GM12878 (cell line): ENCODE results near the gene AGER. TPM values are rescaled to one million over a fixed set of nuclear protein-coding genes. Genes with fewer than 3 reads are reported as not detected.

Experiments
- BRCA1 ChIP-seq: IDR thresholded peaks from 2 replicates; pipeline ENCODE4 v1.6.1; 2011; ENCODE audit warnings: low read depth, low read length, improper control_type of control experiment
- CREB1 ChIP-seq: IDR thresholded peaks from 2 replicates; pipeline ENCODE4 v1.6.1; 2012; ENCODE audit warnings: low read depth, mild to moderate bottlenecking, inconsistent platforms
- IRF4 ChIP-seq: IDR thresholded peaks from 2 replicates; pipeline ENCODE4 v1.6.1; 2011; ENCODE audit warnings: low read depth, low read length
- NFYB ChIP-seq: IDR thresholded peaks from 2 replicates; pipeline ENCODE4 v1.6.1; 2011; ENCODE audit warnings: low read depth, mild to moderate bottlenecking, low read length, improper control_type of control experiment, moderate library complexity; ENCODE audit not compliant: insufficient read depth
- PML ChIP-seq: IDR thresholded peaks from 2 replicates; pipeline ENCODE4 v1.6.1; 2012; ENCODE audit warnings: low read length, inconsistent platforms
- SMC3 ChIP-seq: IDR thresholded peaks from 2 replicates; pipeline ENCODE4 v1.6.1; 2011; ENCODE audit warnings: low read length, improper control_type of control experiment, borderline replicate concordance
- polyA plus RNA-seq, 11 experiments: library from polyadenylated mRNA; depleted of rRNA in 4 of 11; unstranded in 6 of 11; stranded (reverse) in 5 of 11; fragments of >200 nt; fragmentation: Nextera tagmentation in 4 of 11; fragmentation: Illumina TruSeq in 1 of 11; extraction: Ambion mirVana in 4 of 11; extraction: Trizol in 1 of 11; gene quantifications; 1 replicate in 1 of 11; 2 replicates in 10 of 11; pipeline versions ENCODE4 v1.2.1 to v1.2.3, GENCODE V29; 2011 to 2016; ENCODE audit warnings: inconsistent platforms in 2 of 11, missing spikeins in 2 of 11, low read depth in 1 of 11
- total RNA-seq, 4 experiments: library from RNA; depleted of rRNA in 3 of 4; stranded (reverse); fragments of >200 nt in 3 of 4; fragmentation: Illumina TruSeq in 1 of 4; extraction: Trizol in 1 of 4; gene quantifications; 2 replicates each; pipeline versions ENCODE4 v1.2.1 to v1.2.3, GENCODE V29; 2013 to 2021
- TF ChIP-seq, protein P1 (sequence below): fragments of 450-650 bp; IDR thresholded peaks from 2 replicates; pipeline ENCODE4 v1.6.1; 2018; ENCODE audit warnings: borderline replicate concordance, mild to moderate bottlenecking; ENCODE audit not compliant: partially characterized antibody
- TF ChIP-seq, protein P2 (sequence below): fragments of 450-650 bp; IDR thresholded peaks from 2 replicates; pipeline ENCODE4 v1.6.1; 2016; ENCODE audit warnings: mild to moderate bottlenecking
- TF ChIP-seq, protein P3 (sequence below): IDR thresholded peaks from 2 replicates; pipeline ENCODE4 v1.6.1; 2012; ENCODE audit warnings: low read depth, low read length, improper control_type of control experiment

The AGER gene
- total and polyA plus RNA-seq, 10 of the 15 experiments (the other 5 are each of a cell fraction or from before 2014, with no cell fraction given): 1.1 to 18.2 (median 3.9) TPM

- TF ChIP-seq, protein P1, sequence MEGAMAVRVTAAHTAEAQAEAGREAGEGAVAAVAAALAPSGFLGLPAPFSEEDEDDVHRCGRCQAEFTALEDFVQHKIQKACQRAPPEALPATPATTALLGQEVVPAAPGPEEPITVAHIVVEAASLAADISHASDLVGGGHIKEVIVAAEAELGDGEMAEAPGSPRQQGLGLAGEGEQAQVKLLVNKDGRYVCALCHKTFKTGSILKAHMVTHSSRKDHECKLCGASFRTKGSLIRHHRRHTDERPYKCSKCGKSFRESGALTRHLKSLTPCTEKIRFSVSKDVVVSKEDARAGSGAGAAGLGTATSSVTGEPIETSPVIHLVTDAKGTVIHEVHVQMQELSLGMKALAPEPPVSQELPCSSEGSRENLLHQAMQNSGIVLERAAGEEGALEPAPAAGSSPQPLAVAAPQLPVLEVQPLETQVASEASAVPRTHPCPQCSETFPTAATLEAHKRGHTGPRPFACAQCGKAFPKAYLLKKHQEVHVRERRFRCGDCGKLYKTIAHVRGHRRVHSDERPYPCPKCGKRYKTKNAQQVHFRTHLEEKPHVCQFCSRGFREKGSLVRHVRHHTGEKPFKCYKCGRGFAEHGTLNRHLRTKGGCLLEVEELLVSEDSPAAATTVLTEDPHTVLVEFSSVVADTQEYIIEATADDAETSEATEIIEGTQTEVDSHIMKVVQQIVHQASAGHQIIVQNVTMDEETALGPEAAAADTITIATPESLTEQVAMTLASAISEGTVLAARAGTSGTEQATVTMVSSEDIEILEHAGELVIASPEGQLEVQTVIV: no peak
- TF ChIP-seq, protein P2, sequence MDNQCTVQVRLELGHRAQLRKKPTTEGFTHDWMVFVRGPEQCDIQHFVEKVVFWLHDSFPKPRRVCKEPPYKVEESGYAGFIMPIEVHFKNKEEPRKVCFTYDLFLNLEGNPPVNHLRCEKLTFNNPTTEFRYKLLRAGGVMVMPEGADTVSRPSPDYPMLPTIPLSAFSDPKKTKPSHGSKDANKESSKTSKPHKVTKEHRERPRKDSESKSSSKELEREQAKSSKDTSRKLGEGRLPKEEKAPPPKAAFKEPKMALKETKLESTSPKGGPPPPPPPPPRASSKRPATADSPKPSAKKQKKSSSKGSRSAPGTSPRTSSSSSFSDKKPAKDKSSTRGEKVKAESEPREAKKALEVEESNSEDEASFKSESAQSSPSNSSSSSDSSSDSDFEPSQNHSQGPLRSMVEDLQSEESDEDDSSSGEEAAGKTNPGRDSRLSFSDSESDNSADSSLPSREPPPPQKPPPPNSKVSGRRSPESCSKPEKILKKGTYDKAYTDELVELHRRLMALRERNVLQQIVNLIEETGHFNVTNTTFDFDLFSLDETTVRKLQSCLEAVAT: no peak
- TF ChIP-seq CREB1 (no peak), PML (no peak), IRF4 (no peak), SMC3 (no peak), NFYB (no peak), BRCA1 (no peak)
- TF ChIP-seq, protein P3, sequence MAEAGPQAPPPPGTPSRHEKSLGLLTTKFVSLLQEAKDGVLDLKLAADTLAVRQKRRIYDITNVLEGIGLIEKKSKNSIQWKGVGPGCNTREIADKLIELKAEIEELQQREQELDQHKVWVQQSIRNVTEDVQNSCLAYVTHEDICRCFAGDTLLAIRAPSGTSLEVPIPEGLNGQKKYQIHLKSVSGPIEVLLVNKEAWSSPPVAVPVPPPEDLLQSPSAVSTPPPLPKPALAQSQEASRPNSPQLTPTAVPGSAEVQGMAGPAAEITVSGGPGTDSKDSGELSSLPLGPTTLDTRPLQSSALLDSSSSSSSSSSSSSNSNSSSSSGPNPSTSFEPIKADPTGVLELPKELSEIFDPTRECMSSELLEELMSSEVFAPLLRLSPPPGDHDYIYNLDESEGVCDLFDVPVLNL: no peak
These were observed 18.1 kb upstream of the AGER start (continued) for GRCh38 chr6:32202186-32202585.
